Transverse colon (tissue), 4 donors: Measurements from ENCODE around the gene HBG1.

ENCODE experiments used
- CTCF ChIP-seq, 5 experiments: fragments of 200-600 bp in 3 of 5; fragments of 450-650 bp in 2 of 5; sonication (generic) in 3 of 5; IDR thresholded peaks; 1 replicate in 2 of 5; 2 replicates in 3 of 5; pipeline ENCODE4 v1.5.1; 2016 to 2017; ENCODE audit warnings: antibody characterized with exemption in 5 of 5, inconsistent platforms in 3 of 5, mild to moderate bottlenecking in 2 of 5, moderate library complexity in 1 of 5
- EP300 ChIP-seq: sonication (generic); formaldehyde crosslinking; IDR thresholded peaks from one replicate; pipeline ENCODE4 v1.6.1; 2017; ENCODE audit warnings: antibody characterized with exemption, low read depth
- POLR2A ChIP-seq: fragments of 450-650 bp; IDR thresholded peaks from one replicate; pipeline ENCODE4 v1.6.1; 2016; ENCODE audit warnings: antibody characterized with exemption, mild to moderate bottlenecking, moderate library complexity
- POLR2AphosphoS5 ChIP-seq, 3 donors: sonication (generic); formaldehyde crosslinking; IDR thresholded peaks; one replicate each; pipeline ENCODE4 v1.6.1; 2016; ENCODE audit warnings: antibody characterized with exemption in 3 of 3

DNA sequence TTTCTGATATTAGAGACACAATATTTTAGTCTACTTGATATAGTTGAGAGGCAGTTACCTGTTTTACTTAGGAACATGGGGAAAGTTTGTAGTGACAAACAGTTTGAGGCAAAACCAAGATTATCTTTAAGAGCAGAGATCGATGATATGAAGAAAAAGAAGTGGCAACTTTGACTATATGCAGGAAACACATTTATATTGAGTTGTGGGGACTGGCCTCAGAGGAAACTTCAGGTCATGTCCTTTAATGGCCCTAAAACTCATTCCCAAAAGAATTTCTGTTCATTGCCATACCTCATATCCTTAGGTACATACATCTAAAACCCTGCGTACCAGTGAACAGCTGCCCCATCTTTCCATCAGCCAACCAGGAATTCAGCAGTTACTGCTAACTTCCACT, 4.5 kb downstream of the HBG1 start:
- no peak for TF ChIP-seq POLR2AphosphoS5 (IDR thresholded peaks at IDR 0.05)
- TF ChIP-seq POLR2A: no peak
- TF ChIP-seq CTCF (IDR thresholded peaks at IDR 0.05): no peak
- no peak for TF ChIP-seq EP300
